HG03280 (cell line): ENCODE data around the gene MT1A.
"Not testable (repeated sequence)": the region's sequence is repeated elsewhere in the genome, so short reads cannot be mapped to it uniquely, and the experiment has no call there.

ENCODE experiments used
- ATAC-seq: cut with Tn5 transposase; IDR thresholded peaks from one replicate; pipeline ENCODE4 v1.9.1; 2021; ENCODE audit warnings: mild to moderate bottlenecking, moderate library complexity; ENCODE audit not compliant: unreplicated experiment

MT1A gene

GRCh38 chr16:56652600-56652999 lies 14.1 kb downstream of the MT1A start:
- no peak for ATAC-seq

DNA sequence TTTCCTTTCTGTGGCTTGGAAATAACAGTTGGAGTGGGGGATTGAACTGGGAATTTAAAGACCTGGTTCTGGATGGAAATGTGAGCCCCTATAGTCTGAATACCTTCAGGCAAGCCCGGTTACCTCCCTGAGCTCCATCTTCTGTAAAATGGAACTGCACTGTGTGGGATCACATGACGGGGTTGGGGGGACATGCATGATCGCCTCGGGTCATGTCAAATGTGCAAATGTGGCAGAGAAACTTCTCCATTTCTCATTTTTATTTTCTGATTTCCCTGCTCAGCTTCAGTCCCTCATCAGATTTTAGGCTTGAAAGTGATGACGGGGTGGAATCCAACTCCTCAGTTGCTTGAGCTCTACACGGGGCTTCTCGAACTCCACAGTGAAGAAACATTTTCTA lies 14.8 kb downstream of the MT1A start:
- ATAC-seq = no peak

DNA sequence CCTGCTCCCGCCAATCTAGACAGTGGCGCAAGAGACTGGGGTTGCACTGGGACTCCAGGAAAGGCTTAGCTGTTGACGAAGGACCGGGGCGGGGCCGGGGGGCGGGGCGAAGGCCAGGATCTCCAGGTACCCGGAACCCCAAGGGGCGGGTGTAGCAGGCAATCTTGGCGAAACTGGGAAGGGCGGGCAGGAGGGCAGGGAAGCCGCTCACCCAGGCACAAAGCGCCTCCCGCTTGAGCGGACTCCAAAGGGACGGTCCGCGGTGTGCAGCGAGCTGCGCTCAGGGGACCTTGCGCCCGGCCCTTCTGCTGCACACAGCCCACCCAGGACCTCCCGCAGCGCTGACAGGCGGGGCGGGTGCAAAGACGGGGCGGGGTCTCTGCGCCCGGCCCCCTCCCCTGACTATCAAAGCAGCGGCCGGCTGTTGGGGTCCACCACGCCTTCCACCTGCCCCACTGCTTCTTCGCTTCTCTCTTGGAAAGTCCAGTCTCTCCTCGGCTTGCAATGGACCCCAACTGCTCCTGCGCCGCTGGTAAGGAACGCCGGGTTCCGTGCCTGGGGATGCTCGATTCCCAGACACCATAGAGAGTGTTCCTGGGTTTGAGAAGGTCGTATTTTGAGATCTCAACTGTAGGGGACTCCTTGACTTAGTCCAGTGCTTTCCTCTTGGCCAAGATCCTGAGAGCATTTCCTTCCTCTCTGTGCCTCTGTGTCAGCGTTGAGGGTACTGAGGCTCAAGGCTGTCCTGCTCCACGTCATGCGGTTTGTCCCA lies 19.3 kb downstream of the MT1A start, which contains the start of gene MT1F:
MT1F (plus strand) TSS at position 405 of the 772 bp plus-strand sequence; CDS start at position 505, 100 bp downstream.
- no peak for ATAC-seq

DNA sequence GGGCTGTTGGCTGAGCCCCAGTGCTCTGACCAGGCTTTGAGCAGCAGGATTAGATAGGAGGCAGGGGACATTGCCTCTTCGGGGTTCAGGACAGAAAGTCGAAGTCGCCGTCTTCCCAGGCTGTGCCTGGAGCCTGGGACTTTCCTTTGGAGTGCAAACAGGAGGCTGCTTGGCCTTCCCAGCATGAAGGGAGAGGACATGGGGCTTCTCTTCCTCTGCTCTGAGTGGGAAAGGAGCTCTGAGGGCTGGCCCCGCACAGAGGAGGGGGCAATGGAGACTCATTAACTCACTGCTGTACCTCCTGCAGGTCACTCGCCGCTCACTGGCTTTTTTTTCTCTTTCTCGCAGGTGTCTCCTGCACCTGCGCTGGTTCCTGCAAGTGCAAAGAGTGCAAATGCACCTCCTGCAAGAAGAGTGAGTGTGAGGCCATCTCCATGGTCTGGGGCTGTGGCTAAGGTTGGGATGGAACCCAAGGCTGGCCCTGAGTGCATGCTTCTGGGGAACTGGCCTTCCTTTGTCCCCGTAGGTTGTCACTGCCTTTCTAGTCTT lies 19.9 kb downstream of the MT1A start:
- no peak for ATAC-seq

DNA sequence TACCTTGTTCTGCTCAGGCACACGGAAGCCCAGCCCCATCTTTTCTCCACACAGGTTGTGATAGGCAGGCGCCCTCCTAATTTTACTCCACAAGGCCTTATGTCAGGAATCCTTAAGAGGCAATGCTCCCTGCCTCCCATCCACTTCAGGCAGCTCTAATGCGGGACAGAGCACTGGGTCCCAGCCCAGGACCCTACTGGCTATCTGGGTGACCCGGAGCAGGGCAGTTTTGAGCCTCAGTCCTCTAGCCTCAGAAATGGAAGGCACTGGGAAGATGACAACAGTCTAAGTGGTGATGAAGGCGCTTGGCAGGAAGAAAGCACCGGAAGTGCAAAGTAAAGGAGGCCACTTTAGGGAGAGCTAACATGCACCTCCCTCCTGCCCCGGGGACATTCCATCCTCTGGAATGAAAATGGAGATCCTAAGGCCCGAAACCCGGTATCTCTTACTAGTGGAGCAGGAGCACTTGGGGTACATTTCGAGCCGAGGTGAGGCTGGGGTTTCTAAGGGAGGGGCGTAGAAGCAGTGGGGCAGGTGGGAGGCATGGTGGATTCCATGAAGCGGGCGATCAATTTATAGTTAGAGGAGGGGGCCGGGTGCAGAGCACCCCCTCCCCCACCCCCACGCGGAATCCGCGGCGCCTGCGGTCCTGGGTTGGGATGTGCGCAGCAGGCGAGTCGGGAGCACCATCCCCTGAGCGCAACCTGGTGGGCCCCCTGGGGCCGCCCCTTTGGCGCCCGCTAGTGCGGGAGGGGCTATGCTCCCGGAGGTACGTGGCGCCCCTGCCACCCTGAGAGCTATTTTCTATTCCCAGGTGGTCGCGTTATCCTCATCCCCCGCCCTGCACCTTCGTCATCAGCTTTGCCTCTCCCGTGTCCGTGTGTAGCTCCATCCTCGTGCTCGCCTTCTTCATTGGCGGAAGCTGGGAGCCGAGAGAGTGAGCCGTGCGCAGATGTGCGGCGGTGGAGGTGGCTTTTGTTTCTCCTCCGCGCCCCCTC lies 24.2 kb downstream of the MT1A start:
- ATAC-seq = no peak

GRCh38 chr16:56664506-56664905 lies 26.0 kb downstream of the MT1A start:
- ATAC-seq = no peak

DNA sequence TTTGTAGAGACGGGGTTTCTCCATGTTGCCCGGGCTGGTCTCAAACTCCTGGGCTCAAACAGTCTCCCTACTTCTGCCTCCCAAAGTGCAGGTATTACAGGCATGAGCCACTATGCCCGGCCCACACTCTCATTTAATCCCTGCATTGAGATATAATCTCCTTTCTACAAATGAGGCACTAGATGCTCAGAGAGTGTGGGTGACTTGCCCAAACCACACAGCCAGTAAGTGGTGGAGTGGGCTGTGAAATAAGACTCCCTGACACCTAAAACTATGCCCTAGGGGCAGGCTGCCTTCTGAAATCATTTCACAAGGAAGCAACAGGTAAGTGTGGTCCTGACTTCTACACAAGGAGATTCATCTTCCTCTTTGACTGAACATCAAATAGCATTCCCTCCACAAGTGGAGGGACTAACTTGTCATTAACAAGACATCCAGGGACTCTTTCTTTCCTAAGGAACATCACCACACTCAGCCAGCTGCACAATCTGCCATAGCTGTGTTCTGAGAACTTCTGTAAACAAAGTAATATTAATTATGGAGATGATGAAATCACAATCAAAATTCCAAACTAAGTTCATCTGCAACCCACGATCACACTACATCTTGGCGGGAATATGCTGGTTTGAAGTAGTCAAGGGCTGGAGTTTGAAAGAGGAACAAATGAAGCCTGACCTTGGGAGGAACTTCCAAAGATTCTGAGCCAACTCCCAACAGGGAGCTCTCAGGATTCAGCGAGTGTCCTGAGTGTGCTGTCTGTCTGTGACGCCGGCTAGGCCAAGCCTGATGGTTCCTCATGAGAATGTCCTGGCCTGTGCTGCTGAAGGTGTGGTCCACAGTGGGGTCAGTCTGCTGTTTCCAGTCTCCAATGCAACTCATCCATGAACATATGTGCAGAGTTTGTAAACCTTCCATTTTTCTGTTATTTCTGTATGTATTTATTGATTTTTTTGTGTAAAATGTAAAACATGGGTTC lies 27.1 kb downstream of the MT1A start:
- ATAC-seq = not testable (repeated sequence)

DNA sequence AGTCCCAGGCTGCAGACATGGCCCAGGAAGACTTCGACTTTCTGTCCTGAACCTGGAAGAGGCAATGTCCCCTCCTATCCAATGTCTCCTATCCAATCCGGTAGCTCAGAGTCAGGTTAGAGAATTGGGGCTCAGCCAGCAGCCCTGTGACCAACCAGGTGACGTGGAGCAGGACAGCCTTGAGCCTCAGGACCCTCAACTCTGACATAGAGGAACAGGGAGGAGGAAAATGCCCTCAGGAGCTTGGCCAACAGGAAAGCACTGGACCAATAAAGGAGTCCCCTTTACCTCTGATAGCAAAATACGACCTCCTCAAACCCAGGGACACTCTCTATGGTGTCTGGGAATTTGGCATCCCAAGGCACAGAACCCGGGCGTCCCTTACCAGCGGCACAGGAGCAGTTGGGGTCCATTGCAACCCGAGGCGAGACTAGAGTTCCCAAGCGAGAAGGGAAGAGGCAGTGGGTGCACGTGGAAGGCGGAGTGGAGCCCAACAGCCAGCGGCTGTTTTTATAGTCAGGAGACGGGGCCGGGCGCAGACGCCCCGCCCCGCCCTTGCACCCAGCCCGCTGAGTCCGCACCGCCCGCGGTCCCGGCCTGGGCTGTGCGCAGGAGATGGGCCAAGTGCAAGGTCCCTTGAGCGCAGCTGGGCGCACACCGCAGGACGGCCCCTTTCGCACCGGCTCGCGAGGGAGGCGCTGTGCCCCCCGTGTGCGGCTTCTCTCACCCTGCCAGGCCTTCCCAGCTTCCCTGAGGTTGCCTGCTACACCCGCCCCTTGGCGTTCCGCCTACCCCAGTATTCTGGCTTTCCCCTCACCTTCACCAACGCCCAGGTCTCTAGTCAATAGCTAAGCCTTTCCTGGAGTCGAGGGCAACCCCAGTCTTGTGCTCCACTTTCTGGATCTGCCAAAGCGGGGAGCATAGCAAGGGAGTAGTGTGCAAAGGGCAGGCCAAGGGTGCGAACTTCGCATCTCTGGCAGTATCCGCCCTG lies 29.4 kb downstream of the MT1A start, which contains the start of gene MT1G:
MT1G (minus strand) TSS at position 485 of the 991 bp plus-strand sequence; CDS start at position 413, 72 bp downstream.
- no peak for ATAC-seq

GRCh38 chr16:56669005-56669839 lies 30.8 kb downstream of the MT1A start, which contains the start of gene MT1H:
Gene MT1H, plus strand, starts transcription at chr16:56669814. Its CDS starts 71 bp downstream, at chr16:56669885.
- ATAC-seq = no peak

GRCh38 chr16:56669840-56670619 lies 31.6 kb downstream of the MT1A start:
- no peak for ATAC-seq

DNA sequence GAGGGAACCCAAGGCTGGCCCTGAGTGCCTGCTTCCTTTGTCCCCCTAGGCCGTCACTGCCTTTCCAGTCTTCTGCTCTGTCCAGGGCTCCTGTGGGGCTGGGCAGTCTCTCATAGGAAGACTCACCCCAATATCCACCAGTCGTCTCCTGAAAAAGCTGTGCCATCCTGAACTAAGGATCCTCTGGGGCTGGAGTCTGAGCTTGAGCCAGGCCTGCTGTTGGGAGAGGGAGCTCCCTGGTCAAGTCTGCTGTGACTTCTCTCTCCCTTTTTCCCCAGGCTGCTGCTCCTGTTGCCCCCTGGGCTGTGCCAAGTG lies 32.1 kb downstream of the MT1A start:
- no peak for ATAC-seq

DNA sequence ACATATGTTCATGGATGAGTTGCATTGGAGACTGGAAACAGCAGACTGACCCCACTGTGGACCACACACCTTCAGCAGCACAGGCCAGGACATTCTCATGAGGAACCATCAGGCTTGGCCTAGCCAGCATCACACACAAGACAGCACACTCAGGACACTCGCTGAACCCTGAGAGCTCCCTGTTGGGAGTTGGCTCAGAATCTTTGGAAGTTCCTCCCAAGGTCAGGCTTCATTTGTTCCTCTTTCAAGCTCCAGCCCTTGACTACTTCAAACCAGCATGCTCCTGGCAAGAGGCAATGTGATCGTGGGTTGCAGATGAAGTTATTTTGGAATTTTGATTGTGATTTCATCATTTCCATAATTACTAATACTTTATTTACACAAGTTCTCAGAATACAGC lies 33.2 kb downstream of the MT1A start:
- ATAC-seq = not testable (repeated sequence)

- not testable (repeated sequence) for ATAC-seq
These were observed 33.7 kb downstream of the MT1A start for GRCh38 chr16:56672171-56672570.

GRCh38 chr16:56672761-56673536 lies 34.5 kb downstream of the MT1A start:
- ATAC-seq = no peak

DNA sequence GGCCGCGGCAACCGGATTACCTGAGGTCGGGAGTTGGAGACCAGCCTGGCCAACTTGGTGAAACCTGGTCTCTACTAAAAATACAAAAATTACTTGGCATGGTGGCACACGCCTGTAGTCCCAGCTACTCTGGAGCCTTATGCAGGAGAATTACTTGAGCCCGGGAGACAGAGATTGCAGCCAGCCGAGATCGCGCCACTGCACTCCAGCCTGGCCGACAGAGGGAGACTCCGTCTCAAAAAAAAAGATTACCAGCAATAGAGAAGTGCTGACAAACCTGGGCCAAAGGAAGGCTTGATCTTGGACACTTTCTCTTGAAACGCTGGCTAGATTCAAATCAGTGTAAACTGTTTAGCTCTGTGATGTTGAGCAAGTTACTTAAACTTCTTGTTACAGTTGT lies 35.5 kb downstream of the MT1A start:
- ATAC-seq = no peak

GRCh38 chr16:56674570-56674969 lies 36.1 kb downstream of the MT1A start:
- ATAC-seq = not testable (repeated sequence)
